ENCODE measurements around the gene HMGXB4.
"Not testable (repeated sequence)": the region's sequence is repeated elsewhere in the genome, so short reads cannot be mapped to it uniquely, and the experiment has no call there.

HMGXB4 gene

GRCh38 chr22:35257321-35258190, at the start of gene HMGXB4:
Gene HMGXB4 (plus strand): TSS chr22:35257493. CDS start chr22:35262391, 4,898 bp downstream.
- DNase-seq = peak; percentile 88 to 90

- no peak for DNase-seq
Observed at GRCh38 chr22:35208003-35208402, 49.3 kb upstream of the HMGXB4 start.

GRCh38 chr22:35209203-35209602, 48.1 kb upstream of the HMGXB4 start:
- no peak for DNase-seq

GRCh38 chr22:35212009-35212408, 45.3 kb upstream of the HMGXB4 start:
- DNase-seq = no peak

GRCh38 chr22:35212996-35213395, 44.3 kb upstream of the HMGXB4 start:
- DNase-seq = no peak

GRCh38 chr22:35214968-35215367, 42.3 kb upstream of the HMGXB4 start:
- no peak for DNase-seq

- no peak for DNase-seq
Observed at GRCh38 chr22:35215993-35216392, 41.3 kb upstream of the HMGXB4 start.

GRCh38 chr22:35217527-35217926, 39.8 kb upstream of the HMGXB4 start:
- DNase-seq = no peak

- no peak for DNase-seq
Observed at GRCh38 chr22:35218079-35218478, 39.2 kb upstream of the HMGXB4 start.

GRCh38 chr22:35219012-35219411, 38.3 kb upstream of the HMGXB4 start:
- DNase-seq = no peak

GRCh38 chr22:35220221-35220620, 37.1 kb upstream of the HMGXB4 start:
- no peak for DNase-seq

- no peak for DNase-seq
Observed at GRCh38 chr22:35225010-35225409, 32.3 kb upstream of the HMGXB4 start.

- DNase-seq = no peak
Observed at GRCh38 chr22:35226958-35227647, 30.2 kb upstream of the HMGXB4 start.

GRCh38 chr22:35229865-35230264, 27.4 kb upstream of the HMGXB4 start:
- DNase-seq = no peak

GRCh38 chr22:35230417-35230816, 26.9 kb upstream of the HMGXB4 start:
- DNase-seq = no peak

- DNase-seq = peak in 1 of 2 donors; percentile 1
Observed at GRCh38 chr22:35230839-35231584, 26.3 kb upstream of the HMGXB4 start.

- DNase-seq = peak; percentile 54 to 59
Observed at GRCh38 chr22:35231585-35232084, 25.7 kb upstream of the HMGXB4 start.

GRCh38 chr22:35238749-35239148, 18.5 kb upstream of the HMGXB4 start:
- not testable (repeated sequence) for DNase-seq

GRCh38 chr22:35244507-35244906, 12.8 kb upstream of the HMGXB4 start:
- not testable (repeated sequence) for DNase-seq

- no peak for DNase-seq
Observed at GRCh38 chr22:35250156-35250555, 7.1 kb upstream of the HMGXB4 start.

GRCh38 chr22:35253946-35254345, 3.3 kb upstream of the HMGXB4 start:
- DNase-seq = no peak

- no peak for DNase-seq
Observed at GRCh38 chr22:35257002-35257320, 332 bp upstream of the HMGXB4 start.

All from CD4-positive, alpha-beta T cell treated with Interleukin-1 beta for 1 hour (primary cell).